GM19193 (cell line): ENCODE measurements around the gene RPS26.

Experiments
- POLR2A ChIP-seq: IDR thresholded peaks from 4 replicates; pipeline ENCODE4 v1.6.1; 2011; ENCODE audit not compliant: insufficient read depth, insufficient read length; ENCODE audit errors: extremely low read depth

The RPS26 gene

GRCh38 chr12:56017181-56017580, 24.5 kb upstream of the RPS26 start:
- TF ChIP-seq POLR2A = no peak

GRCh38 chr12:56018356-56018755, 23.4 kb upstream of the RPS26 start:
- no peak for TF ChIP-seq POLR2A

- TF ChIP-seq POLR2A = no peak
Observed at GRCh38 chr12:56020423-56021184, 21.1 kb upstream of the RPS26 start, which contains the start of gene IKZF4. Gene IKZF4, plus strand, starts transcription at chr12:56021043. Its CDS starts 451 bp downstream, at chr12:56021494.

- no peak for TF ChIP-seq POLR2A
Observed at GRCh38 chr12:56021889-56022497, 19.7 kb upstream of the RPS26 start.

- no peak for TF ChIP-seq POLR2A
Observed at GRCh38 chr12:56028511-56029165, 13.1 kb upstream of the RPS26 start.

- no peak for TF ChIP-seq POLR2A
Observed at GRCh38 chr12:56029166-56029519, 12.6 kb upstream of the RPS26 start.

GRCh38 chr12:56029666-56030293, 11.9 kb upstream of the RPS26 start:
- no peak for TF ChIP-seq POLR2A

GRCh38 chr12:56031987-56032386, 9.7 kb upstream of the RPS26 start:
- TF ChIP-seq POLR2A = no peak

- TF ChIP-seq POLR2A = no peak
Observed at GRCh38 chr12:56034586-56035332, 7.0 kb upstream of the RPS26 start.

- TF ChIP-seq POLR2A = no peak
Observed at GRCh38 chr12:56037161-56037560, 4.6 kb upstream of the RPS26 start.

GRCh38 chr12:56038022-56038655, 3.6 kb upstream of the RPS26 start:
- no peak for TF ChIP-seq POLR2A

- TF ChIP-seq POLR2A = no peak
Observed at GRCh38 chr12:56040151-56040550, 1.6 kb upstream of the RPS26 start.

- TF ChIP-seq POLR2A = no peak
Observed at GRCh38 chr12:56040963-56041551, 661 bp upstream of the RPS26 start.

GRCh38 chr12:56042843-56043242, 1.1 kb downstream of the RPS26 start:
- no peak for TF ChIP-seq POLR2A
